ENCODE measurements around the gene RPS6KA2.
"Not testable (repeated sequence)": the region's sequence is repeated elsewhere in the genome, so short reads cannot be mapped to it uniquely, and the experiment has no call there.

The RPS6KA2 gene

DNA sequence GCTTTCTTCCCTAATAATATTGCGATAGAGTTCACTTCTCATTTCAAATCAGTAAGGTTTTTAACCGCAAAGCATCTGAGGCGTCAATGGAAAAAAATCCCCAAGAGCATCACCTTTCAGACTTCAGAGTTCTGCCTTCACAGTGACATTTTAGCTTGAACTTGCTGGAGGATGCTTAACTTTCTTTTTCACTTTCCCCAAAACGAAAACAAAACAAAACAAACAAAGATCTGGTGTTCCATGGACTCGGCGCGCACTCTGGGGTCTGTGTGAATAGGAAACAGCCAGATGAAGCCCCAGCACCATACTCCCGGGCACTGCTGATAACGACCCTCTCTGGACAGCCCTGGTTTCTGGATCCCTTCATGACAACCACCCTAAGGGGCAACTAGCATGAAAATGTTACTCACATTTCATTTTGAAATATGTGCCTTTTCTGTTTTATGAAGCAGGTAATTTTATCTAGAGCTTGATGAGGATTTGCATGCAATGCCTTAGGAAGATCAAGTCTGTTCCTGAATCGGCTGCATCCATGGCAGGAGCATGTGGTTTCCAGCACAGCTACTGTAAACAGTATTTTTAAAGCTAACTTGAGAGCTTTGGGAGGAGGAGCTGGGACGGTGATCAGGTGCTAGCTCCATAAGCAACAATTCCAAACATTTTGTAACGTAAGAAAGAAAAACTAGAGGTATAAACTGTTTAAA is 85.0 kb downstream of the RPS6KA2 start:
- no peaks in the 10 kb centered on the region for H3K27me3 ChIP-seq (ENCODE audit: control insufficient read depth, insufficient read depth, low read length, poor library complexity, severe bottlenecking)
- H3K4me1 ChIP-seq (ENCODE audit: control insufficient read depth, insufficient read depth, low read length): peaks cover 2% of the 10 kb centered on the region
- no peak overlapping the region for H3K4me3 ChIP-seq (ENCODE audit: insufficient read depth, low read depth, low read length)
- H3K9me3 ChIP-seq (ENCODE audit: control insufficient read depth, low read length): no peaks in the 10 kb centered on the region
- H3K27ac ChIP-seq (ENCODE audit: insufficient read depth, low read depth, low read length, poor library complexity, severe bottlenecking): no peak overlapping the region
- H3K36me3 ChIP-seq (ENCODE audit: control insufficient read depth, insufficient read depth, low read length): no peaks in the 10 kb centered on the region
- WGBS, 2 experiments: 89 to 94% methylated on average over 12 of the region's 12 CpGs

DNA sequence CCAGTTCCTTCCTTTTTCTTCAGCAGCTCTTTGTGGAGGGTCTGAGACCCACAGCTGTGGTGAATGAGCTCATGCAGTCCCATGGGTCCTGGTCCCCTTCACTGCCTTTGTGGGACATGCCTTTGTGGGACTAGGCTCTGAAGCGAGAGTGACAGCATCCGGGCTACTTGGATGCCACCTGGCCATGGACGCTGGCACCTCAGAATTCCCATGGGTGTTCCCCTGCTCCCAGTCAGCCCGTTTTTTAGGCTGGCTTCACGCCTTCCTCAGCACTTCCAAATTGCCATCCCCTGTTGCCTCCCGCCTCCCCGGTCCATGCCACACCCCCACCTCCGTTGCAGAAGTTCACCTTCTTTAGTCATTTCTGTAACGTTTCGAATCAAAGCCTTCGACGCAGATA is 85.7 kb downstream of the RPS6KA2 start:
- no peak overlapping the region for H3K4me3 ChIP-seq (ENCODE audit: insufficient read depth, low read depth, low read length)
- H3K27ac ChIP-seq (ENCODE audit: insufficient read depth, low read depth, low read length, poor library complexity, severe bottlenecking): no peak overlapping the region
- no peaks in the 10 kb centered on the region for H3K27me3 ChIP-seq (ENCODE audit: control insufficient read depth, insufficient read depth, low read length, poor library complexity, severe bottlenecking)
- H3K4me1 ChIP-seq (ENCODE audit: control insufficient read depth, insufficient read depth, low read length): peaks cover 2% of the 10 kb centered on the region
- 91 to 95% methylated on average over 12 of the region's 12 CpGs for WGBS, 2 experiments
- H3K36me3 ChIP-seq (ENCODE audit: control insufficient read depth, insufficient read depth, low read length): no peaks in the 10 kb centered on the region
- no peaks in the 10 kb centered on the region for H3K9me3 ChIP-seq (ENCODE audit: control insufficient read depth, low read length)

DNA sequence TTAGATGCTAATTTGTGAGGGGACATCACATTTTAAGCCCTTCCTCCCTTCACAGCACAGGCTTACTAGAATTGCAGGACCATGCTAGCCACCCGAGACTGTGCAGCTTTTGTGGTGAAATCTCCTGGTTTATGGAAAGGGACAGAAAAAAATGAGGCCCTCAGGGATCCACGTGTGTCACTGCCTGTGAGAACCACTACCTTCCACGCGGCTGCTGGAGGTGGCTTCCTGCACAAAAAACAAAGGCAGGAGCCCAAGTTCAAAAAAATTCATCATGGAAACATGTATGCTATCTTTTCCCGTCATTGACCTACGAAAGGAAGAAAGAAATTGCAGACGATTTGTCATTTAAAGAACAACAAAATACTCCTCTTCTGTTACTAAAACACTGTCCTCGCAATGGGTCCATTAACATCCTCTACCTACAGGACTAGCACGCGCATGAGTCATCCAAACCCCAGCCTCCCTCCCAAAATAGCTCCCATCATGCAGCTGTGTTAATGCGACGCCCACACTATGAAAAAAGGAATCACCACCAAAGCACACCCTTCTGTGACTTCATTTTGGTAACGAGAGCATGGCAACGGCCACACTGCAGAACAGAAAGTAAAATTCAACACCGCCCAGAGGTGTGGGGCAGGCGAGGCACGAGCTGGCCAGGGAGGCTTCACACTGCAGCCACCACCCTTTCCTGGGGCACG is 86.3 kb downstream of the RPS6KA2 start:
- Histone ChIP-seq H3K9me3 (ENCODE audit: control insufficient read depth, low read length) (no peaks in the 10 kb centered on the region), H3K27ac (ENCODE audit: insufficient read depth, low read depth, low read length, poor library complexity, severe bottlenecking) (no peak overlapping the region), H3K4me1 (ENCODE audit: control insufficient read depth, insufficient read depth, low read length) (peaks cover 2% of the 10 kb centered on the region), H3K4me3 (ENCODE audit: insufficient read depth, low read depth, low read length) (no peak overlapping the region), H3K27me3 (ENCODE audit: control insufficient read depth, insufficient read depth, low read length, poor library complexity, severe bottlenecking) (no peaks in the 10 kb centered on the region), H3K36me3 (ENCODE audit: control insufficient read depth, insufficient read depth, low read length) (no peaks in the 10 kb centered on the region)
- WGBS, 2 experiments: 89% methylated on average over 17 of the region's 18 CpGs

- Histone ChIP-seq H3K27ac (ENCODE audit: insufficient read depth, low read depth, low read length, poor library complexity, severe bottlenecking) (no peak overlapping the region), H3K36me3 (ENCODE audit: control insufficient read depth, insufficient read depth, low read length) (no peaks in the 10 kb centered on the region)
- WGBS, 2 experiments: 87 to 93% methylated on average over 4 of the region's 4 CpGs
These were observed 87.5 kb downstream of the RPS6KA2 start for GRCh38 chr6:166539543-166539942.

GRCh38 chr6:166539011-166539385 is 88.1 kb downstream of the RPS6KA2 start:
- not testable (repeated sequence) for H3K9me3 ChIP-seq (ENCODE audit: control insufficient read depth, low read length); H3K27ac ChIP-seq (ENCODE audit: insufficient read depth, low read depth, low read length, poor library complexity, severe bottlenecking); H3K36me3 ChIP-seq (ENCODE audit: control insufficient read depth, insufficient read depth, low read length); H3K27me3 ChIP-seq (ENCODE audit: control insufficient read depth, insufficient read depth, low read length, poor library complexity, severe bottlenecking); H3K4me1 ChIP-seq (ENCODE audit: control insufficient read depth, insufficient read depth, low read length); H3K4me3 ChIP-seq (ENCODE audit: insufficient read depth, low read depth, low read length)
- 87 to 96% methylated on average over 9 of the region's 9 CpGs for WGBS, 2 experiments

More at GRCh38 chr6:166539543-166539942, 87.5 kb downstream of the RPS6KA2 start:
- H3K27me3 ChIP-seq (ENCODE audit: control insufficient read depth, insufficient read depth, low read length, poor library complexity, severe bottlenecking): no peaks in the 10 kb centered on the region
- H3K9me3 ChIP-seq (ENCODE audit: control insufficient read depth, low read length): no peaks in the 10 kb centered on the region
- peaks cover 2% of the 10 kb centered on the region for H3K4me1 ChIP-seq (ENCODE audit: control insufficient read depth, insufficient read depth, low read length)
- no peak overlapping the region for H3K4me3 ChIP-seq (ENCODE audit: insufficient read depth, low read depth, low read length)

- no peaks in the 10 kb centered on the region for H3K4me1 ChIP-seq (ENCODE audit: control insufficient read depth, insufficient read depth, low read length)
- no peak overlapping the region for H3K4me3 ChIP-seq (ENCODE audit: insufficient read depth, low read depth, low read length)
- no peaks in the 10 kb centered on the region for H3K27me3 ChIP-seq (ENCODE audit: control insufficient read depth, insufficient read depth, low read length, poor library complexity, severe bottlenecking)
- no peaks in the 10 kb centered on the region for H3K36me3 ChIP-seq (ENCODE audit: control insufficient read depth, insufficient read depth, low read length)
- H3K9me3 ChIP-seq (ENCODE audit: control insufficient read depth, low read length): no peaks in the 10 kb centered on the region
- 88% methylated on average over 17 of the region's 17 CpGs for WGBS, 2 experiments
- H3K27ac ChIP-seq (ENCODE audit: insufficient read depth, low read depth, low read length, poor library complexity, severe bottlenecking): no peak overlapping the region
These were observed 88.6 kb downstream of the RPS6KA2 start for GRCh38 chr6:166538297-166539010.

GRCh38 chr6:166534658-166535406 is 92.2 kb downstream of the RPS6KA2 start:
- Histone ChIP-seq H3K9me3 (ENCODE audit: control insufficient read depth, low read length) (no peaks in the 10 kb centered on the region), H3K4me1 (ENCODE audit: control insufficient read depth, insufficient read depth, low read length) (no peaks in the 10 kb centered on the region), H3K4me3 (ENCODE audit: insufficient read depth, low read depth, low read length) (no peak overlapping the region), H3K36me3 (ENCODE audit: control insufficient read depth, insufficient read depth, low read length) (no peaks in the 10 kb centered on the region), H3K27ac (ENCODE audit: insufficient read depth, low read depth, low read length, poor library complexity, severe bottlenecking) (no peak overlapping the region), H3K27me3 (ENCODE audit: control insufficient read depth, insufficient read depth, low read length, poor library complexity, severe bottlenecking) (no peaks in the 10 kb centered on the region)
- 94 to 95% methylated on average over 17 of the region's 17 CpGs for WGBS, 2 experiments

- 93% methylated on average over 15 of the region's 15 CpGs for WGBS, 2 experiments
- no peak overlapping the region for H3K27ac ChIP-seq (ENCODE audit: insufficient read depth, low read depth, low read length, poor library complexity, severe bottlenecking)
- no peaks in the 10 kb centered on the region for H3K9me3 ChIP-seq (ENCODE audit: control insufficient read depth, low read length)
- no peaks in the 10 kb centered on the region for H3K27me3 ChIP-seq (ENCODE audit: control insufficient read depth, insufficient read depth, low read length, poor library complexity, severe bottlenecking)
- no peaks in the 10 kb centered on the region for H3K36me3 ChIP-seq (ENCODE audit: control insufficient read depth, insufficient read depth, low read length)
- H3K4me3 ChIP-seq (ENCODE audit: insufficient read depth, low read depth, low read length): no peak overlapping the region
- no peaks in the 10 kb centered on the region for H3K4me1 ChIP-seq (ENCODE audit: control insufficient read depth, insufficient read depth, low read length)
These were observed 93.7 kb downstream of the RPS6KA2 start for GRCh38 chr6:166533205-166533824.

DNA sequence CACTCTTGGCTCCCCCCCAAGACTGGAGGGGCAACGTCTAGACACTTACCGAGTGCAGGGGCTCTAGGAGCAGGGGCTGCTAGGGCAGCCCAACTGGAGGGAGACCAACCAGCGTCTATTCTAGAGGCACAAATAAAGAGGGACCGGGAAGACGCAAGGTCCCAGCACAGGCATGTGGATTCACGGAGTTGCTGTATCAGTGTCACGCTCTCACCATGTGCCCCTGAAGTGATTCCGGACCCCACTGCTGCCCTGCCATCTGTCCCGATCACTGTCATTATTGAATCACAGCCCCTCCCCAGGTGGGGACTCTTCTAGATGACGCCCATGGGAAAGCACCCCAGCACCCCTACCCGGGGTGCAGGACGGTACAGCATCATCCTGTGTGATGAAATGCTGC is 94.7 kb downstream of the RPS6KA2 start:
- Histone ChIP-seq H3K4me1 (ENCODE audit: control insufficient read depth, insufficient read depth, low read length) (no peaks in the 10 kb centered on the region), H3K4me3 (ENCODE audit: insufficient read depth, low read depth, low read length) (no peak overlapping the region), H3K27me3 (ENCODE audit: control insufficient read depth, insufficient read depth, low read length, poor library complexity, severe bottlenecking) (no peaks in the 10 kb centered on the region), H3K27ac (ENCODE audit: insufficient read depth, low read depth, low read length, poor library complexity, severe bottlenecking) (no peak overlapping the region), H3K36me3 (ENCODE audit: control insufficient read depth, insufficient read depth, low read length) (no peaks in the 10 kb centered on the region), H3K9me3 (ENCODE audit: control insufficient read depth, low read length) (no peaks in the 10 kb centered on the region)
- WGBS, 2 experiments: 93 to 94% methylated on average over 12 of the region's 12 CpGs
